Liver (tissue), 9 donors: Measurements from ENCODE around the gene NFYC. TPM values are rescaled to one million over a fixed set of nuclear protein-coding genes. Genes with fewer than 3 reads are reported as not detected.

Experiments used
- DNase-seq: peaks from one replicate; pipeline ENCODE4 v3.0.0-alpha.2; 2017; ENCODE audit warnings: low spot score
- H3K27ac ChIP-seq, 2 donors: one replicate each; pipeline ENCODE4 v1.7.0; 2013; ENCODE audit warnings: inconsistent platforms in 2 of 2, low read length in 2 of 2, control low read depth in 1 of 2, low read depth in 1 of 2, mild to moderate bottlenecking in 1 of 2
- H3K27me3 ChIP-seq, 4 donors: one replicate each; pipeline versions ENCODE4 v1.6.1 to v1.7.0; 2013; ENCODE audit warnings: low read length in 3 of 4, inconsistent platforms in 1 of 4, mild to moderate bottlenecking in 1 of 4, moderate library complexity in 1 of 4; ENCODE audit not compliant: control insufficient read depth in 4 of 4, insufficient read depth in 4 of 4
- H3K36me3 ChIP-seq, 4 donors: one replicate each; pipeline versions ENCODE4 v1.6.1 to v1.7.0; 2013; ENCODE audit warnings: low read length in 3 of 4, mild to moderate bottlenecking in 3 of 4, low read depth in 1 of 4, moderate library complexity in 1 of 4; ENCODE audit not compliant: control insufficient read depth in 4 of 4, insufficient read depth in 3 of 4
- H3K4me1 ChIP-seq, 4 donors: one replicate each; pipeline versions ENCODE4 v1.6.1 to v1.7.0; 2013; ENCODE audit warnings: low read length in 3 of 4, mild to moderate bottlenecking in 3 of 4, moderate library complexity in 1 of 4; ENCODE audit not compliant: control insufficient read depth in 4 of 4, insufficient read depth in 4 of 4
- H3K4me3 ChIP-seq, 3 donors: one replicate each; pipeline versions ENCODE4 v1.6.1 to v1.7.0; 2013; ENCODE audit warnings: low read length in 3 of 3, control low read depth in 1 of 3, low read depth in 1 of 3, mild to moderate bottlenecking in 1 of 3
- H3K9ac ChIP-seq, 2 donors: one replicate each; pipeline ENCODE4 v1.7.0; 2013; ENCODE audit warnings: low read length in 2 of 2, mild to moderate bottlenecking in 2 of 2, moderate library complexity in 2 of 2, control low read depth in 1 of 2, low read depth in 1 of 2
- H3K9me3 ChIP-seq, 4 donors: one replicate each; pipeline versions ENCODE4 v1.6.1 to v1.7.0; 2013; ENCODE audit warnings: low read length in 3 of 4; ENCODE audit not compliant: control insufficient read depth in 4 of 4
- EGR1 ChIP-seq, 2 donors: IDR thresholded peaks; 2 replicates each; pipeline ENCODE4 v1.6.1; 2016 to 2018; ENCODE audit warnings: antibody characterized with exemption in 2 of 2, low read depth in 2 of 2
- FOXA1 ChIP-seq: IDR thresholded peaks from 2 replicates; pipeline ENCODE4 v1.6.1; 2016; ENCODE audit warnings: antibody characterized with exemption
- FOXA2 ChIP-seq: IDR thresholded peaks from 2 replicates; pipeline ENCODE4 v1.6.1; 2016; ENCODE audit warnings: antibody characterized with exemption
- HNF4A ChIP-seq, 2 donors: conservative IDR thresholded peaks; 2 replicates each; pipeline ENCODE4 v1.6.1; 2016; ENCODE audit warnings: antibody characterized with exemption in 2 of 2, mild to moderate bottlenecking in 2 of 2
- HNF4G ChIP-seq: IDR thresholded peaks from 2 replicates; pipeline ENCODE4 v1.6.1; 2016; ENCODE audit warnings: antibody characterized with exemption
- JUND ChIP-seq, 2 donors: IDR thresholded peaks; 2 replicates each; pipeline ENCODE4 v1.6.1; 2016; ENCODE audit warnings: antibody characterized with exemption in 2 of 2
- NR2F2 ChIP-seq: IDR thresholded peaks from 2 replicates; pipeline ENCODE4 v1.6.1; 2016; ENCODE audit warnings: antibody characterized with exemption
- RAD21 ChIP-seq, 2 donors: IDR thresholded peaks; 2 replicates each; pipeline ENCODE4 v1.6.1; 2016; ENCODE audit warnings: antibody characterized with exemption in 2 of 2, mild to moderate bottlenecking in 2 of 2
- SP1 ChIP-seq: IDR thresholded peaks from 2 replicates; pipeline ENCODE4 v1.6.1; 2018; ENCODE audit warnings: antibody characterized with exemption, mild to moderate bottlenecking
- YY1 ChIP-seq: IDR thresholded peaks from 2 replicates; pipeline ENCODE4 v1.6.1; 2016; ENCODE audit warnings: antibody characterized with exemption, mild to moderate bottlenecking
- ZBTB33 ChIP-seq: IDR thresholded peaks from 2 replicates; pipeline ENCODE4 v1.6.1; 2016; ENCODE audit warnings: antibody characterized with exemption
- WGBS: extraction: QIAGEN DNeasy Blood & Tissue Kit; methylation state at CpG from one replicate; pipeline ENCODE4 v1.1.7; 2013; 5-methylcytosine and 5-hydroxymethylcytosine counted together
- polyA plus RNA-seq, 2 donors: library from polyadenylated mRNA; stranded (reverse) in 1 of 2; unstranded in 1 of 2; fragments of 200-250 nt in 1 of 2; fragments of >200 nt in 1 of 2; fragmentation: Nextera tagmentation in 1 of 2; extraction: Ambion mirVana in 1 of 2; gene quantifications; one replicate each; pipeline versions ENCODE4 v1.2.1 to v1.2.3, GENCODE V29; 2013 to 2015
- total RNA-seq, 2 donors: library from RNA; depleted of rRNA; stranded (reverse); fragments of >200 nt; gene quantifications; one replicate each; pipeline ENCODE4 v1.2.3, GENCODE V29; 2014
- TF ChIP-seq, protein P1 (sequence below): IDR thresholded peaks from 2 replicates; pipeline ENCODE4 v1.6.1; 2016; ENCODE audit warnings: antibody characterized with exemption
- TF ChIP-seq, protein P2 (sequence below): IDR thresholded peaks from 2 replicates; pipeline ENCODE4 v1.6.1; 2016; ENCODE audit warnings: antibody characterized with exemption, mild to moderate bottlenecking
- TF ChIP-seq, protein P3 (sequence below): IDR thresholded peaks from 2 replicates; pipeline ENCODE4 v1.6.1; 2016; ENCODE audit warnings: antibody characterized with exemption
- TF ChIP-seq, protein P4 (sequence below): fragments of 150-350 bp; IDR thresholded peaks from 2 replicates; pipeline ENCODE4 v1.5.1; 2017; ENCODE audit warnings: improper control_type of control experiment, low read depth, low read length; ENCODE audit not compliant: missing input control
- donor health status: healthy.
- donor health status: healthy.
- donor health status: healthy.
- donor health status: healthy.
- donor health status: healthy.

The NFYC gene
- total and polyA plus RNA-seq, 4 donors, result 18.3 to 28.1 (median 26.8) TPM

DNA sequence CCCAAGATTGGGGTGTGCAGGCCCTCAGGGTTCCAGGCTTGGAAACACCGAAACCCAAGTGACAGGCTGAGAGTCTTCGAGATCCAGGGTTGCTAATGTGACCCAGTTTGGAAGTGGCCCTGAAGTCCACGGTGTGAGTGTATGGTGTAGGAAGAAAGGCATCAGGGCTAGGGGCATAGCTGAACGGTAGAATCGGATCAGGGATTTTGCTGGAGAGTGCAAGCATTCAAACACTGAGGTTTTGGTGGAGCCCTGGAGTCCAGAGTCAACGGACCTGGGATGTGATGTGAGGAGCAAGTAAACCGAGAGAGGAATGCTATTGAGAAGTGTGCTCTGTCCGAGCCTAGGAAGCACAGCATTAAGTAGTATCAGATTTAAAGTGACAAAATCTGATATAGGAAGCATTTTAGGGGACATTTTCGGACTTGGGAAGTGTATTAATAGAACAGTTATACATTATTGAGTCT, 958 bp downstream of the NFYC start:
- no peaks in the 10 kb centered on the region for H3K27me3 ChIP-seq
- H3K9me3 ChIP-seq, result no peaks in the 10 kb centered on the region
- peak overlapping the region; percentile 89 to 99 for H3K27ac ChIP-seq
- under 1% methylated on average over 9 of the region's 9 CpGs for WGBS
- TF ChIP-seq RAD21 (IDR thresholded peaks at IDR 0.05) (no peak), JUND (IDR thresholded peaks at IDR 0.05) (no peak), NR2F2 (no peak), FOXA1 (no peak), FOXA2 (no peak), HNF4G (no peak), ZBTB33 (no peak)
- TF ChIP-seq, protein P1, sequence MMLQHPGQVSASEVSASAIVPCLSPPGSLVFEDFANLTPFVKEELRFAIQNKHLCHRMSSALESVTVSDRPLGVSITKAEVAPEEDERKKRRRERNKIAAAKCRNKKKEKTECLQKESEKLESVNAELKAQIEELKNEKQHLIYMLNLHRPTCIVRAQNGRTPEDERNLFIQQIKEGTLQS, result no peak
- TF ChIP-seq, protein P2, sequence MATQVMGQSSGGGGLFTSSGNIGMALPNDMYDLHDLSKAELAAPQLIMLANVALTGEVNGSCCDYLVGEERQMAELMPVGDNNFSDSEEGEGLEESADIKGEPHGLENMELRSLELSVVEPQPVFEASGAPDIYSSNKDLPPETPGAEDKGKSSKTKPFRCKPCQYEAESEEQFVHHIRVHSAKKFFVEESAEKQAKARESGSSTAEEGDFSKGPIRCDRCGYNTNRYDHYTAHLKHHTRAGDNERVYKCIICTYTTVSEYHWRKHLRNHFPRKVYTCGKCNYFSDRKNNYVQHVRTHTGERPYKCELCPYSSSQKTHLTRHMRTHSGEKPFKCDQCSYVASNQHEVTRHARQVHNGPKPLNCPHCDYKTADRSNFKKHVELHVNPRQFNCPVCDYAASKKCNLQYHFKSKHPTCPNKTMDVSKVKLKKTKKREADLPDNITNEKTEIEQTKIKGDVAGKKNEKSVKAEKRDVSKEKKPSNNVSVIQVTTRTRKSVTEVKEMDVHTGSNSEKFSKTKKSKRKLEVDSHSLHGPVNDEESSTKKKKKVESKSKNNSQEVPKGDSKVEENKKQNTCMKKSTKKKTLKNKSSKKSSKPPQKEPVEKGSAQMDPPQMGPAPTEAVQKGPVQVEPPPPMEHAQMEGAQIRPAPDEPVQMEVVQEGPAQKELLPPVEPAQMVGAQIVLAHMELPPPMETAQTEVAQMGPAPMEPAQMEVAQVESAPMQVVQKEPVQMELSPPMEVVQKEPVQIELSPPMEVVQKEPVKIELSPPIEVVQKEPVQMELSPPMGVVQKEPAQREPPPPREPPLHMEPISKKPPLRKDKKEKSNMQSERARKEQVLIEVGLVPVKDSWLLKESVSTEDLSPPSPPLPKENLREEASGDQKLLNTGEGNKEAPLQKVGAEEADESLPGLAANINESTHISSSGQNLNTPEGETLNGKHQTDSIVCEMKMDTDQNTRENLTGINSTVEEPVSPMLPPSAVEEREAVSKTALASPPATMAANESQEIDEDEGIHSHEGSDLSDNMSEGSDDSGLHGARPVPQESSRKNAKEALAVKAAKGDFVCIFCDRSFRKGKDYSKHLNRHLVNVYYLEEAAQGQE, result no peak
- TF ChIP-seq, protein P3, sequence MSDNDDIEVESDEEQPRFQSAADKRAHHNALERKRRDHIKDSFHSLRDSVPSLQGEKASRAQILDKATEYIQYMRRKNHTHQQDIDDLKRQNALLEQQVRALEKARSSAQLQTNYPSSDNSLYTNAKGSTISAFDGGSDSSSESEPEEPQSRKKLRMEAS, result no peak
- H3K4me3 ChIP-seq, result peak overlapping the region; percentile 81 to 95 (median 95)
- no peaks in the 10 kb centered on the region for H3K36me3 ChIP-seq
- H3K9ac ChIP-seq, result peak overlapping the region; percentile 10 to 96
- DNase-seq, result no peak
- H3K4me1 ChIP-seq, result peaks cover 0 to 40% (median 34%) of the 10 kb centered on the region in 4 donors

DNA sequence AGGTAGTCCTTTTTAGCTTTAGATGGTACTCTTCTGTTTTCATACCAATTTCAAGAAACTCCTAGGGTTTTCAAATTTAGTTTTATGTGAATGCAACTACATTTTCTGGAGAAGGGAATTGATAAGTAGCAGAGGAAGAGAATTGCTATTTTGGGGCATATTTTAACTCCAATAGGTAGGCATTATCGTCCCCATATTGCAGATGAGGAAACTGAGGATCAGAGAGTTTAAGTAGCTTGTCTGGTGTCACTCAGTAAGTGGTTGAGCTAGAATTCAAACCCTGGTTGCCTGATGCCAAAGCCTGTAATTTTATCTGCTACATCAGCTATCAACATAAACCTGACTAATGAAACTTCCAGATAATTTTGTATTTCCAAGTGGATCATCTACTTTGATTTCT, 1.9 kb downstream of the NFYC start:
- Histone ChIP-seq H3K4me3 (peak overlapping the region; percentile 1 to 95 (median 81)), H3K27ac (peak overlapping the region; percentile 89 to 99)

More for the DNA sequence above, 1.9 kb downstream of the NFYC start:
- TF ChIP-seq, protein P3, result no peak
- TF ChIP-seq YY1 (no peak), HNF4A (conservative IDR thresholded peaks at IDR 0.05) (no peak), JUND (IDR thresholded peaks at IDR 0.05) (no peak), SP1 (no peak), RAD21 (IDR thresholded peaks at IDR 0.05) (no peak), EGR1 (IDR thresholded peaks at IDR 0.05; ENCODE audit: low read depth in 2 of 2) (no peak), ZBTB33 (no peak)
- TF ChIP-seq, protein P1, result no peak
- TF ChIP-seq, protein P4, sequence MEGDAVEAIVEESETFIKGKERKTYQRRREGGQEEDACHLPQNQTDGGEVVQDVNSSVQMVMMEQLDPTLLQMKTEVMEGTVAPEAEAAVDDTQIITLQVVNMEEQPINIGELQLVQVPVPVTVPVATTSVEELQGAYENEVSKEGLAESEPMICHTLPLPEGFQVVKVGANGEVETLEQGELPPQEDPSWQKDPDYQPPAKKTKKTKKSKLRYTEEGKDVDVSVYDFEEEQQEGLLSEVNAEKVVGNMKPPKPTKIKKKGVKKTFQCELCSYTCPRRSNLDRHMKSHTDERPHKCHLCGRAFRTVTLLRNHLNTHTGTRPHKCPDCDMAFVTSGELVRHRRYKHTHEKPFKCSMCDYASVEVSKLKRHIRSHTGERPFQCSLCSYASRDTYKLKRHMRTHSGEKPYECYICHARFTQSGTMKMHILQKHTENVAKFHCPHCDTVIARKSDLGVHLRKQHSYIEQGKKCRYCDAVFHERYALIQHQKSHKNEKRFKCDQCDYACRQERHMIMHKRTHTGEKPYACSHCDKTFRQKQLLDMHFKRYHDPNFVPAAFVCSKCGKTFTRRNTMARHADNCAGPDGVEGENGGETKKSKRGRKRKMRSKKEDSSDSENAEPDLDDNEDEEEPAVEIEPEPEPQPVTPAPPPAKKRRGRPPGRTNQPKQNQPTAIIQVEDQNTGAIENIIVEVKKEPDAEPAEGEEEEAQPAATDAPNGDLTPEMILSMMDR, result no peak
- TF ChIP-seq, protein P2, result no peak
- no peak for DNase-seq
- Histone ChIP-seq H3K4me1 (peaks cover 0 to 40% (median 35%) of the 10 kb centered on the region in 4 donors), H3K9me3 (no peaks in the 10 kb centered on the region), H3K27me3 (no peaks in the 10 kb centered on the region), H3K9ac (peak overlapping the region; percentile 10 to 96), H3K36me3 (no peaks in the 10 kb centered on the region)
- 63% methylated on average over 1 of the region's 1 CpG for WGBS
